Kidney epithelial cell (primary cell): ENCODE measurements around the gene DBP. TPM values are rescaled to one million over a fixed set of nuclear protein-coding genes. Genes with fewer than 3 reads are reported as not detected.

ENCODE experiments used
- DNase-seq: peaks from one replicate; pipeline ENCODE4 v3.0.0-alpha.2; 2010; ENCODE audit warnings: low read depth
- H3K27me3 ChIP-seq: 2 replicates; pipeline ENCODE4 v1.6.0; 2011; ENCODE audit warnings: low read length; ENCODE audit not compliant: control insufficient read depth, insufficient read depth
- H3K36me3 ChIP-seq: 2 replicates; pipeline ENCODE4 v1.5.1; 2011; ENCODE audit warnings: low read length; ENCODE audit not compliant: control insufficient read depth, insufficient read depth
- H3K4me3 ChIP-seq: 2 replicates; pipeline ENCODE4 v1.5.1; 2011; ENCODE audit warnings: low read depth, mild to moderate bottlenecking, control low read depth, low read length
- CTCF ChIP-seq: IDR thresholded peaks from 2 replicates; pipeline ENCODE4 v1.5.1; 2011; ENCODE audit warnings: mild to moderate bottlenecking, moderate library complexity, low read length, control low read depth, inconsistent platforms; ENCODE audit not compliant: insufficient read depth, poor library complexity, severe bottlenecking
- total RNA-seq: library from RNA; depleted of rRNA; stranded (reverse); fragments of >200 nt; gene quantifications from 2 replicates; pipeline ENCODE4 v1.2.3, GENCODE V29; 2015

Gene DBP
- total RNA-seq, 1 donor from 2014 or later: 1.6 TPM

DNA sequence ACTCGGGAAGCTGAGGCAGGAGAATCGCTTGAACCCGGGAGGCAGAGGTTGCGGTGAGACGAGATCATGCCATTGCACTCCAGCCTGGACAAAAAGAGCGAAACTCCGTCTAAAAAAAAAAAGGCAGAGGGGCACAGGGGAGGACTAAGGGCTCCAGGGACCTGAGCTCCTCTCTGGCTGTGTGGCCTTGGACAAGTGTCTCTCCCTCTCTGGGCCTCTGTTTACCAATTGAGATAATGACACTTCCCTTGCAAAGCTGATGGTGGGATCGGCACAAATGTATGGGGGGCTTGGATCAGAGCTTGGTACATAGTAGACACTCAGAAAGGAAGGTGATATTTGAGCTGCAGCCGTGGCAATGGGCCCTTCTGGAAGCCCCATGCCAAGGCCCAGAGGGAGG lies 42.0 kb downstream of the DBP start:
- H3K27me3 ChIP-seq: peaks cover 11% of the 10 kb centered on the region
- no peak overlapping the region for H3K4me3 ChIP-seq
- H3K36me3 ChIP-seq: no peaks in the 10 kb centered on the region
- TF ChIP-seq CTCF: no peak
- no peak for DNase-seq

- no peaks in the 10 kb centered on the region for H3K36me3 ChIP-seq
- DNase-seq: no peak
- no peak overlapping the region for H3K4me3 ChIP-seq
- no peaks in the 10 kb centered on the region for H3K27me3 ChIP-seq
- no peak for TF ChIP-seq CTCF
Measured at GRCh38 chr19:48591021-48591420, 46.2 kb downstream of the DBP start.

DNA sequence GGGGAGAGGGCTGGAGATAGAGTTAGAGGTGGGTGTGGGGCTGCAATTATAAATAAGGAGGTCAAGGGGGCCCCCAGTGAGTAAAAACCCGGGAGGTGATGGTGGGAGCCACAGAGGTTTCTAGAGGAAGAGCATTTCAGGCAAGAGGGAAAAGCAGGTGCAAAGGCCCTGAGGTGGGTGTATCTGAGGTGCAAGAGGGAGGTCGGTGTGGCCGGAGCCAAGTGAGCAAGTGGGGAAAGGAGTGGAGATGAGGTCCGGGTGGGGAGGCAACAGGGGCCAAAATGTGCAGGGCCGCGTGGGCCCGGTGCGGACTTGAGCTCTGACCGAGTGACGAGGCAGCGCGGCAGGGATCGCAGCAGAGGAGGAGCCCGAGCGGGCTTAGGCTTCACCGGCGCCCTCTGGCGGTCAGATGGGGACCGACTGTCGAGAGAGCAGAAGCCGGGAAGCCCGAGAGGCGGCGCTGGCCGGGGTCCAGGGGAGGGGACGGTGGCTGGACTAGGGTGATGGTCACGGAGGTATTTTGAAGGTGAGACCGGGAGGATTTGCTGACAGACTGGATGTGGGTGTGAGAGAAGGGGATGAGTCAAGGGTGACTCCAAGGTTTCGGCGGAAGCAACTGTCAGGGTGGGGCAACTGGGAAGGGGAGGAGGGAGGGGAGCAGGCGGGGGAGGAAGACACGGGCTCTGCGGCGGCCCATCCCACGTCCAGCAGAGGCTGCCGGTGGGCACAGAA lies 48.3 kb downstream of the DBP start:
- Histone ChIP-seq H3K36me3 (no peaks in the 10 kb centered on the region), H3K27me3 (no peaks in the 10 kb centered on the region), H3K4me3 (peak overlapping the region; percentile 1)
- DNase-seq: peak; percentile 61
- TF ChIP-seq CTCF: peak; percentile 99

- DNase-seq: no peak
- TF ChIP-seq CTCF: no peak
Measured at GRCh38 chr19:48587387-48587786, 49.8 kb downstream of the DBP start.

GRCh38 chr19:48582168-48582567 lies 55.0 kb downstream of the DBP start:
- no peak for DNase-seq
- Histone ChIP-seq H3K27me3 (no peaks in the 10 kb centered on the region), H3K4me3 (no peak overlapping the region), H3K36me3 (no peaks in the 10 kb centered on the region)
- no peak for TF ChIP-seq CTCF

More at GRCh38 chr19:48587387-48587786, 49.8 kb downstream of the DBP start:
- Histone ChIP-seq H3K36me3 (no peaks in the 10 kb centered on the region), H3K4me3 (no peak overlapping the region), H3K27me3 (no peaks in the 10 kb centered on the region)

Other genes with a start within 250 kb of the DBP start
- 152 and 170 TPM in 2 replicates for gene KDELR1, start 245.8 kb downstream of the DBP start, total RNA-seq
- 0.21 and 0.63 TPM in 2 replicates for gene GRIN2D, start 243.7 kb downstream of the DBP start, total RNA-seq
- gene GRWD1, start 191.4 kb downstream of the DBP start, total RNA-seq: 44.6 and 47.1 TPM in 2 replicates
- 0.54 and 2.1 TPM in 2 replicates for gene KCNJ14, start 181.8 kb downstream of the DBP start, total RNA-seq
- 73.0 and 77.3 TPM in 2 replicates for gene CYTH2, start 168.0 kb downstream of the DBP start, total RNA-seq
- 2.3 and 2.9 TPM in 2 replicates for gene LMTK3, start 125.5 kb downstream of the DBP start, total RNA-seq
- 0.48 and 0.50 TPM in 2 replicates for gene SULT2B1, start 85.2 kb downstream of the DBP start, total RNA-seq
- gene SPACA4, start 30.6 kb downstream of the DBP start, total RNA-seq: not detected in 2 replicates
- 0.25 and 2.3 TPM in 2 replicates for gene FAM83E, start 22.3 kb downstream of the DBP start, total RNA-seq
- gene RPL18, start 18.2 kb downstream of the DBP start, total RNA-seq: 2,979 and 3,293 TPM in 2 replicates
- 27.9 and 30.3 TPM in 2 replicates for gene SPHK2, start 17.9 kb downstream of the DBP start, total RNA-seq
- 1.1 and 1.7 TPM in 2 replicates for gene CA11, start 8.8 kb upstream of the DBP start, total RNA-seq
- gene NTN5, start 35.6 kb upstream of the DBP start, total RNA-seq: not detected in 2 replicates
- 1.8 and 1.9 TPM in 2 replicates for gene FUT2, start 58.6 kb upstream of the DBP start, total RNA-seq
- gene MAMSTR, start 82.3 kb upstream of the DBP start, total RNA-seq: 1.0 and 1.3 TPM in 2 replicates
- 3.8 and 4.8 TPM in 2 replicates for gene RASIP1, start 103.2 kb upstream of the DBP start, total RNA-seq
- gene IZUMO1, start 109.5 kb upstream of the DBP start, total RNA-seq: 0.25 TPM in 1 of 2 replicates, not detected in the other
- 10.4 and 12.3 TPM in 2 replicates for gene FUT1, start 115.3 kb upstream of the DBP start, total RNA-seq
- gene FGF21, start 118.1 kb upstream of the DBP start, total RNA-seq: 0.13 TPM in 1 of 2 replicates, not detected in the other
- gene BCAT2, start 173.7 kb upstream of the DBP start, total RNA-seq: 47.7 and 56.8 TPM in 2 replicates
- gene HSD17B14, start 199.1 kb upstream of the DBP start, total RNA-seq: 10.2 and 15.0 TPM in 2 replicates
- gene PLEKHA4, start 231.2 kb upstream of the DBP start, total RNA-seq: 10.0 and 11.1 TPM in 2 replicates
- gene PPP1R15A, start 235.0 kb upstream of the DBP start, total RNA-seq: 225 and 233 TPM in 2 replicates